Measurements from ENCODE around the gene CRABP2. TPM values are rescaled to one million over a fixed set of nuclear protein-coding genes. Genes with fewer than 3 reads are reported as not detected.

CRABP2 gene
- total RNA-seq, 4 donors from 2014 or later: 67.9 to 103 (median 96.1) TPM

DNA sequence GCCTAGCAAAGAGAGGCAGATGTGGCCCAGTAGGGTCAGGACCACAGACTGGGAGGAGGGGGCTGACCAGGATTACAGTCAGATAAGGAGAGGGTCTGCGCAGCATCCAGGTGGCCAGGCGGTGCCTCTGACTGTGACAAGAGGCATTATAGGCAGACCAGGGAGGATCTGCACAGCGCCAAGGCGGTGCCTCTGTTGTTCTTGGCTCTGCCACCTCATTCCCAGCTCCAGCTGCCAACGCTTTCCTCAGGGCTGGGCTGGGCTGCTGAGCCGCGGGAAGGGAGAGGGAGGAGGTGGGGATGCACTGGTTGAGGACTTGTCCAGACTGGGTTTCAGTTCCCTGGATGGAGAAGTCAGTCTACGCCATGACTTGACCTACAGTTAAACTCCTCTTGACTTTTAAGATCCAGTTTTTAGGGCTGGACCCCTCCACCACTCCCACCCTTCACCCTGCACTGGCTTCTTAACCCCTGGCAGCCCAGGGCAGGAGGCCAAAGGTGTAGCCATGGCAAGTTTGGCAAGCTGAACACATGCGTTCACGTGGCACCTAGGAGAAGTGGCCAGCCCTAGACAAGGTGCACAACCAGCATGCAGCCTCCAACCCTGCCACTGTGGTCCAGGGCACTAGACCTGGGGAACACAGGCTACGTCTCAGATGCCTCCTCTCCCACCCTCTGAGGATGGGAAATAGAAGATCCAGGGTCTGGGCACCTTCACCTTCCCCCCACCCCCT, 4.5 kb upstream of the CRABP2 start:
- 23 to 29% methylated on average over 11 of the region's 11 CpGs for WGBS, 2 donors
- TF ChIP-seq POLR2A (IDR thresholded peaks at IDR 0.05): no peak
- TF ChIP-seq, protein P1, sequence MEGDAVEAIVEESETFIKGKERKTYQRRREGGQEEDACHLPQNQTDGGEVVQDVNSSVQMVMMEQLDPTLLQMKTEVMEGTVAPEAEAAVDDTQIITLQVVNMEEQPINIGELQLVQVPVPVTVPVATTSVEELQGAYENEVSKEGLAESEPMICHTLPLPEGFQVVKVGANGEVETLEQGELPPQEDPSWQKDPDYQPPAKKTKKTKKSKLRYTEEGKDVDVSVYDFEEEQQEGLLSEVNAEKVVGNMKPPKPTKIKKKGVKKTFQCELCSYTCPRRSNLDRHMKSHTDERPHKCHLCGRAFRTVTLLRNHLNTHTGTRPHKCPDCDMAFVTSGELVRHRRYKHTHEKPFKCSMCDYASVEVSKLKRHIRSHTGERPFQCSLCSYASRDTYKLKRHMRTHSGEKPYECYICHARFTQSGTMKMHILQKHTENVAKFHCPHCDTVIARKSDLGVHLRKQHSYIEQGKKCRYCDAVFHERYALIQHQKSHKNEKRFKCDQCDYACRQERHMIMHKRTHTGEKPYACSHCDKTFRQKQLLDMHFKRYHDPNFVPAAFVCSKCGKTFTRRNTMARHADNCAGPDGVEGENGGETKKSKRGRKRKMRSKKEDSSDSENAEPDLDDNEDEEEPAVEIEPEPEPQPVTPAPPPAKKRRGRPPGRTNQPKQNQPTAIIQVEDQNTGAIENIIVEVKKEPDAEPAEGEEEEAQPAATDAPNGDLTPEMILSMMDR (IDR thresholded peaks at IDR 0.05): no peak
- peak; percentile 67 to 92 for DNase-seq (ENCODE audit: low spot score in 2 of 2)
- H3K4me3 ChIP-seq (ENCODE audit: low read depth, poor library complexity, severe bottlenecking): no peak overlapping the region
- intact Hi-C loops (cut with DNase I; ENCODE audit: low total_unique reads): no loop called here

DNA sequence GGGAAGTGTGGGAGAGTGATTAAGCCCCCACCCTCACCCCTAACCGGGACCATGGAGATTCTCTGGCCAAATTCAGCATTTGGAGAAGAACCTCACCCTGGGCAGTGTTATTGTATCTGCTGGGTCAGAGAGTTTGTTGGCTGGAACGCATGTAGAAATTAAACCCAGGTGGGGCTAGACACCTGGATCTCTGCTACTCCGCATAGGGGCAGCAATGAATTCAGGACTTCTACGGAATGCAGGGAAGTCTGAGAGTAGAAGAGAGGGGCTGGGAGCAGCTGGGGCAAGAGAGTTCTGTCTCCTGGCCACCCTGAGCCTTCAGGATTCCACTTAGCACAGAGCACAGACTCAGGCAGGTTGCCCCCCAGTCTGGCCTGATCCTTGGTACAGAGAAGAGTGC, 3.6 kb upstream of the CRABP2 start:
- TF ChIP-seq POLR2A (IDR thresholded peaks at IDR 0.05): no peak
- TF ChIP-seq, protein P1 (IDR thresholded peaks at IDR 0.05): no peak
- intact Hi-C loops (cut with DNase I; ENCODE audit: low total_unique reads): no loop called here
- peak in 1 of 2 donors; percentile 72 for DNase-seq (ENCODE audit: low spot score in 2 of 2)
- H3K4me3 ChIP-seq (ENCODE audit: low read depth, poor library complexity, severe bottlenecking): no peak overlapping the region
- WGBS, 2 donors: 33 to 45% methylated on average over 4 of the region's 4 CpGs

DNA sequence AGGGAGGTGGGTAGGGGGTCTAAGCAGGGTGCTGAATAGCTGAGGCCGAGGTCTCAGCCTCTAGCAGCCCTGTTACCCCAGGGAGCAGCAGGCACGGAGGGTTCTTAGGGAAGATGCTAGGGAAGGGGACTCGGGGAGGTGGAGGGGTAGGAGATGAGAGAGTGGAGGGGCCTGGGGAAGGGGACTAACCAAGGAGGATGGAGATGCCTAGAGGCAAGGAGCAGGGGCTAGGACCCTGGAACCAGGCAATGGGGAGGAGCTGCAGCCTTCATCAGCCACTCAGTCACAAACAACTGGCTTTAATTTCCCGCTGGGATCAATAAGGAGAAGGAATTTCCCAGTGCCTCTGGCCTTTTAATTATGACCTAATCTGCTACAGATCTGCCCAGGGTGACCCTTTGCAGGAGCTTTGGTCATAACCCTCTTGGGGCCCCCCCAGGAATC, 2.9 kb upstream of the CRABP2 start:
- H3K4me3 ChIP-seq (ENCODE audit: low read depth, poor library complexity, severe bottlenecking): no peak overlapping the region
- TF ChIP-seq POLR2A (IDR thresholded peaks at IDR 0.05): no peak
- TF ChIP-seq, protein P1 (IDR thresholded peaks at IDR 0.05): no peak
- 37% methylated on average over 4 of the region's 4 CpGs for WGBS, 2 donors
- no peak for DNase-seq (ENCODE audit: low spot score in 2 of 2)
- intact Hi-C loops (cut with DNase I; ENCODE audit: low total_unique reads): no loop called here

DNA sequence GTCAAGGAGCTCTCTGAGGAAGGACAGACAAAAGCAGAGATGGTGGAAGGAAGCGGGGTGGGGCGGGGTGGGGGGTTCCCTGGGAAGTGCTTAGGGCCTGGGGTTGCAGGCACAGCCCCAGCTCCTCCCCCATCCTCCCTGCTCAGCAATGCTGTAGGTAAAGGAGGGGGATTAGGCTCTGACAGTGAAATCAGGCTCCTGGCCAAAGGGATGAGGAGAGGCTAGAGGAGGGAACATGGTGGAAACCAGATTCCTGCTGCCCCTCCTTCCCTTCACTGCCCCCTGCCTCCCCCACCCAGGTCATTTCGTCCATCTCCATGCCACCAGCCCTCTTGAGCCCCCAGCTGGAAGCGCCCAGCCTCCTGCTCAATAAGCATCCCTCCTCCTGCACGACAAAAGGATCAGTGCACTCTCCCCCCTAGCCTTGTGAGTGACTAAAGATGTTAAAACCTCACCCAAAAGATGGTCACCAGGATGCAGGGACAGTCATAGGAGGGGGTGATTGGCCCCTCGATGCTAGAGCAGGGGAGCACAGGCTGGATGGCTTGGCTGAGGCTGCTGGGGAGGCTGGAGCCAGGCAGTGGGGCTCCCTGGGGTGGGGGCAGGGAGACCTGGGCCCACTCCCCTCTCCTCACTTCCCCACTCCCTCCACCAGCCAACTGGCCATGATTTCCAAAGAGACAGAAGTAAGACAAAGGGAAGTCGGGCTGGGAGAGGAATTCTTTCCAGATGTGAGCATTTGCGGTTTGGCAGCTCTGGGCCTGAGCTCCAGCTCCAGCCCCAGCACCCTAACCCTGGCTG, 2.2 kb upstream of the CRABP2 start:
- WGBS, 2 donors: 50 to 51% methylated on average over 8 of the region's 8 CpGs
- DNase-seq (ENCODE audit: low spot score in 2 of 2): no peak
- TF ChIP-seq, protein P1 (IDR thresholded peaks at IDR 0.05): no peak
- no peak for TF ChIP-seq POLR2A (IDR thresholded peaks at IDR 0.05)
- intact Hi-C loops (cut with DNase I; ENCODE audit: low total_unique reads): no loop called here
- no peak overlapping the region for H3K4me3 ChIP-seq (ENCODE audit: low read depth, poor library complexity, severe bottlenecking)

DNA sequence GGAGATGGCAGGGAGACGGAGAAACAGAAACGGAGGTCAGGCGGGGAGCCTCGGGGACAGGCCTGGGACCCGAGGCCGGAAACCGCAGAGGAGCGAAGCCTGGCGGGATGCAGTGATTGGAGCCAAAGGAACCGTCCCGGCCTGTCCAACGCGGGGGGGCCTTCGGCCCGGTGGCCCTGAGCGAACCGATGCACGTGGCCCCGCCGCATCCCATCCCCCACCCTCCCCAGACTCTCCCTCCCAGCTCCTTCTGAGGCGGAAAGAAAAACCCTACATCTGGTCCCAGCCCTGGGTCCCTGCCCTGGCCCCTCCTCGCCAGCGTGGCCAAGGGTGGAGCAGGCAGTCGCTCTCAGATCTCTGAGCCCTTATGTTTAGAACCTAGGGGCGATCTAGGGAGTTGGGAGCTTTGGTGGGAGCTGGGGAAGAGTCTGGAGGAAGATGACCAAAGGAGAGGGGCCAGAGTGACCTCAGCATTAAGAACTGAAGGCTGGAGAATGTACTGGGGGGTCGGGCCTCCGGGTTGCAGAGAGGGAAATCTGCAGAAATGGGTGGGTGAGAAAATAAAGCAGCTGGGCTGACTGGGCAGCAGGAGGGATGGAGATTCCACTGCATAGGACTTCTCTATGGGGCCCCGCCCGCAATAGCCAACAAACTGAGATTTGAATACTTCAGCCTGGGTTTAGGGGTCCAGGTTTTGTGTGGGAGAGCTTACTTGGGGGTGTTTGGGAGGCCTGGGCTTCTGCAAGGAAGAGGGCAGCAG, 1.5 kb upstream of the CRABP2 start:
- intact Hi-C loops (cut with DNase I; ENCODE audit: low total_unique reads): no loop called here
- WGBS, 2 donors: 4 to 6% methylated on average over 24 to 26 of the region's 29 CpGs
- H3K4me3 ChIP-seq (ENCODE audit: low read depth, poor library complexity, severe bottlenecking): no peak overlapping the region
- peak; percentile 51 to 94 for DNase-seq (ENCODE audit: low spot score in 2 of 2)
- TF ChIP-seq, protein P1 (IDR thresholded peaks at IDR 0.05): no peak
- no peak for TF ChIP-seq POLR2A (IDR thresholded peaks at IDR 0.05)
